ENCODE data around the gene FAM204A. TPM values are rescaled to one million over a fixed set of nuclear protein-coding genes. Genes with fewer than 3 reads are reported as not detected.

Gene FAM204A
- total and polyA plus RNA-seq, 5 experiments from 2014 or later: 63.8 to 152 (median 86.4) TPM

- POLR2A ChIA-PET: no interaction called here
- ATAC-seq (no peak), DNase-seq (no peak)
- peaks cover 0 to 7% (median 3%) of the 10 kb centered on the region in 9 donors for H3K9me3 Mint-ChIP-seq
- H3K27me3 Mint-ChIP-seq: peaks cover 6 to 27% (median 22%) of the 10 kb centered on the region in 5 donors
- H3K4me1 Mint-ChIP-seq: no peaks in the 10 kb centered on the region
- no peak overlapping the region for H3K4me3 Mint-ChIP-seq
- no peak overlapping the region for H3K27ac Mint-ChIP-seq
- H3K36me3 Mint-ChIP-seq: peaks cover 0 to 7% (median 0%) of the 10 kb centered on the region in 3 donors
Observed at GRCh38 chr10:118272767-118273166, 69.4 kb downstream of the FAM204A start.

DNA sequence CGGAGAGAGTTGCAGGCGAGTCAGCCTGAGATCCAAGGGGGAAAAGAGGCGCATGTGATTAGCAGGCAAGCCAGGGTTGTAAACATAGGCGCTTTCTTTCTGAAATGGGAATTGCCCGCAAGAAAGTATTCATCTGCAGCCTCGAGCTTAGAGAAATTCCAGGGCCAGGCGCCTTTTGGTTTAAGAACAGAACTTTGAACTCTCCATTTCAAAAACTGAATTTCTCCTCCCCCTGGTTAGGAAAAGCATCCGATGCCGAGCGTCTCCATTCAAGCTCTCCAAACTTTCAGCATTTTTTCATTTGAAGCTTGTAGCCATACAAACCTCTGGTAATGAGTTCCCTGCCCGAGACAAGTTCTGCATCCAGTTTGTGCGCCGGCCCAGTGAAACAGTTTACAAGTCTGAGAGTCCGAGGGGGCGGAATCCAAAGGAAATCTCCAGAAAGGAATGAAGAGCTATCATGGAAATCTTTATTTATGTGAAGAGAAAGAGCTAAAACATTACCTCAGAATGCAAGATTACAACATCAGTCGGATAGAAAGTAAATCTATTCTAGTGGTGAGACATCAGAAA, 69.9 kb downstream of the FAM204A start:
- Mint-ChIP-seq H3K4me1 (no peaks in the 10 kb centered on the region), H3K27ac (no peak overlapping the region), H3K9me3 (peaks cover 0 to 2% (median 0%) of the 10 kb centered on the region in 9 donors), H3K27me3 (peaks cover 6 to 32% (median 25%) of the 10 kb centered on the region in 5 donors), H3K4me3 (no peak overlapping the region), H3K36me3 (peaks cover 0 to 1% (median 0%) of the 10 kb centered on the region in 3 donors)
- POLR2A ChIA-PET: no interaction called here
- DNase-seq (no peak), ATAC-seq (no peak)

DNA sequence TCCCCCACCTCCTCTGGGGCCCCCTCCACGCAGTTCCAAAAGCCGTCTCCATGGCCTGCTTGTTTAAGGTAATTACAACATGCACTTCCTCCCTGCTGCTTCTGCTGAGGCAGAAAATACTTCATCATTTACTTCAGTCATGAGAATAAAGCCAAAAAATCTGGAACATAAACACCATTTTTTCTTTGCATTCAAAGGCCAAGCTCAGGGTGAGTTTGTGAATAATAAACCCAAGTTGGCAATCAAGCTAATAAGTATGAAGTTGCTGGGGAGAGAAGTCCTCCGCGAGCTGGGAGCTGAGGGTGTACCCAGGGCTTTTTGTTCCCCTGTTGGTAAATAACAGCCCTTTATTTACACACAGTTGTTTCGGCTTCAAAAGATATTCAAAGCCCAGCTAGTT, 70.5 kb downstream of the FAM204A start:
- no peak overlapping the region for H3K4me3 Mint-ChIP-seq
- POLR2A ChIA-PET: no interaction called here
- H3K27ac Mint-ChIP-seq: no peak overlapping the region
- H3K4me1 Mint-ChIP-seq: no peaks in the 10 kb centered on the region
- ATAC-seq: no peak
- H3K27me3 Mint-ChIP-seq: peaks cover 7 to 36% (median 29%) of the 10 kb centered on the region in 5 donors
- no peak for DNase-seq
- H3K9me3 Mint-ChIP-seq: no peaks in the 10 kb centered on the region
- H3K36me3 Mint-ChIP-seq: no peaks in the 10 kb centered on the region

DNA sequence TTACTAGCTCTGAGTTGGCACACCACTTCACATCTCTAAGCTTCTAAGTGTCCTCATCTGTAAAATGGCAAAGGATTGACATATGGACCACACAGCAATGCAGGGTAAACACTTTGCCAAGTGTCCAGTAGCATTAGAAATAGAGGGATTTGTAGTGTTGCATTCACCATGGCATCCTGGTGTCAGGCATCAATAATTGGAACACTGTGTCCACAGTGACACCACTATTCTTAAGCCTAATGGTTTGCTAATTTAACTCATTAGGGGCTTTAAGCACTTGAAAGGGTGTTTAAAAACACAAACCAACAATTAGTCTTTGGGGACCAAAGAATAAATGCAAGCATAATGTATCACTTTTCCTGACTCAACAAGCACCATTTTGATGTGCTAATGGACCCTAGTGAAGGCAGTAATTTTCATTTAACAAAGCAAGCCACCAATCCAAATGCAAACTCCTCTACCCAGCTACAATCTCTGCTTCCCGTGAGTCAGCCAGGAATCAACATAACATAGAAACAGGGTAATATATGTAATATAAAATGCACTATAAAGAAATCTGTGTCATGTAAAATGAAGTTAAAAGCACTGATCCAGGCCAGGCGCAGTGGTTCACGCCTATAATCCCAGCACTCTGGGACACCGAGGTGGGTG, 75.9 kb downstream of the FAM204A start:
- H3K27ac Mint-ChIP-seq: no peak overlapping the region
- no peaks in the 10 kb centered on the region for H3K36me3 Mint-ChIP-seq
- DNase-seq (no peak), ATAC-seq (no peak)
- no peak overlapping the region for H3K4me3 Mint-ChIP-seq
- no peaks in the 10 kb centered on the region for H3K4me1 Mint-ChIP-seq
- POLR2A ChIA-PET: no interaction called here
- no peaks in the 10 kb centered on the region for H3K9me3 Mint-ChIP-seq
- peaks cover 20 to 70% (median 50%) of the 10 kb centered on the region in 5 donors for H3K27me3 Mint-ChIP-seq

GRCh38 chr10:118264838-118265470, 77.2 kb downstream of the FAM204A start:
- DNase-seq (no peak), ATAC-seq (no peak)
- Mint-ChIP-seq H3K4me3 (no peak overlapping the region), H3K27me3 (peaks cover 27 to 70% (median 49%) of the 10 kb centered on the region in 5 donors), H3K9me3 (no peaks in the 10 kb centered on the region), H3K4me1 (no peaks in the 10 kb centered on the region), H3K27ac (no peak overlapping the region), H3K36me3 (no peaks in the 10 kb centered on the region)
- POLR2A ChIA-PET: no interaction called here

DNA sequence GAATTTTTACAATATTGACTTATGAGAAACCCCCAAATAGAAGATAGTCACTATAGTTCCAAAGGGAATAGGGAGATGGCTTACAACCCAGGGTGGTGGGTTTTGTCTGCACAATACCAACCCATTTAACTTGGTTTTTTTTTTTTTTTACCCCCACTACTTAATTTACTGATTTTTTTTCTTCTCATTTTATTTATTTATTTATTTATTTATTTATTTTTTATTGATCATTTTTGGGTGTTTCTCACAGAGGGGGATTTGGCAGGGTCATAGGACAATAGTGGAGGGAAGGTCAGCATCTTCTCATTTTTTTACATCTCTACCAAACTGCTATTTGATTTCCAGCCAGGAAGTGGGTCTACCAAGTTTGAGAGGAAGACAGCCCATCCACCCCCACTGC, 77.9 kb downstream of the FAM204A start:
- DNase-seq (no peak), ATAC-seq (no peak)
- H3K4me3 Mint-ChIP-seq: no peak overlapping the region
- H3K27me3 Mint-ChIP-seq: peaks cover 32 to 77% (median 47%) of the 10 kb centered on the region in 5 donors
- POLR2A ChIA-PET: interaction anchor here (0.6 kb wide), 1 partner anchor 1106 kb away, joined by 3 read pairs; no protein-coding TSS in a partner anchor
- no peaks in the 10 kb centered on the region for H3K36me3 Mint-ChIP-seq
- H3K27ac Mint-ChIP-seq: no peak overlapping the region
- no peaks in the 10 kb centered on the region for H3K9me3 Mint-ChIP-seq
- no peaks in the 10 kb centered on the region for H3K4me1 Mint-ChIP-seq

GRCh38 chr10:118262538-118262937, 79.6 kb downstream of the FAM204A start:
- Mint-ChIP-seq H3K9me3 (no peaks in the 10 kb centered on the region), H3K36me3 (no peaks in the 10 kb centered on the region), H3K4me1 (no peaks in the 10 kb centered on the region), H3K27ac (no peak overlapping the region), H3K4me3 (no peak overlapping the region), H3K27me3 (peaks cover 30 to 72% (median 35%) of the 10 kb centered on the region in 5 donors)
- ATAC-seq (no peak), DNase-seq (no peak)
- POLR2A ChIA-PET: no interaction called here

- Mint-ChIP-seq H3K36me3 (no peaks in the 10 kb centered on the region), H3K27ac (no peak overlapping the region), H3K4me1 (no peaks in the 10 kb centered on the region), H3K9me3 (no peaks in the 10 kb centered on the region), H3K4me3 (no peak overlapping the region), H3K27me3 (peaks cover 30 to 72% (median 36%) of the 10 kb centered on the region in 5 donors)
- POLR2A ChIA-PET: no interaction called here
- ATAC-seq (peak in 1 of 2 donors; percentile 40), DNase-seq (no peak)
Observed at GRCh38 chr10:118259288-118259906, 82.7 kb downstream of the FAM204A start.

DNA sequence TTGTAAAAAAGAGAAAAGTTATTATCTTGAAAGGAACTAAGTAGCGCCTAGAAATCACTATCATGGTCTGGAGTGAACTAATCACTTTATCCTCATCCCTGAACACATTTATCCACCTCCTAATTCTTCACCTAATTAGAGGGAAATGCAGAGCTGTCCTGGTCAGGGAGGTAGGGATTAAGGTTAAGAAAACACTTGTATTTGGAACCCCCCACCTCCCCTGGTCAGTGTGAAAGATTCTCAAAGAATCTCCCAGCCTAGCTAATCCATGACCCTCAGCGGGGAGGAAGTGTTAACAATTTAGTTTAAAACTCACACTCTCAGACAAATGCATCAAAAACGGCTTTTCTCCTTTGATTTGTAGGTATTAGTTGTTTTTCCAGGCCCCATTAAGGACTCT, 83.8 kb downstream of the FAM204A start:
- Mint-ChIP-seq H3K9me3 (no peaks in the 10 kb centered on the region), H3K36me3 (no peaks in the 10 kb centered on the region), H3K27me3 (peaks cover 36 to 69% (median 39%) of the 10 kb centered on the region in 5 donors), H3K4me1 (no peaks in the 10 kb centered on the region), H3K27ac (no peak overlapping the region), H3K4me3 (no peak overlapping the region)
- POLR2A ChIA-PET: no interaction called here
- DNase-seq: no peak
- ATAC-seq: no peak

DNA sequence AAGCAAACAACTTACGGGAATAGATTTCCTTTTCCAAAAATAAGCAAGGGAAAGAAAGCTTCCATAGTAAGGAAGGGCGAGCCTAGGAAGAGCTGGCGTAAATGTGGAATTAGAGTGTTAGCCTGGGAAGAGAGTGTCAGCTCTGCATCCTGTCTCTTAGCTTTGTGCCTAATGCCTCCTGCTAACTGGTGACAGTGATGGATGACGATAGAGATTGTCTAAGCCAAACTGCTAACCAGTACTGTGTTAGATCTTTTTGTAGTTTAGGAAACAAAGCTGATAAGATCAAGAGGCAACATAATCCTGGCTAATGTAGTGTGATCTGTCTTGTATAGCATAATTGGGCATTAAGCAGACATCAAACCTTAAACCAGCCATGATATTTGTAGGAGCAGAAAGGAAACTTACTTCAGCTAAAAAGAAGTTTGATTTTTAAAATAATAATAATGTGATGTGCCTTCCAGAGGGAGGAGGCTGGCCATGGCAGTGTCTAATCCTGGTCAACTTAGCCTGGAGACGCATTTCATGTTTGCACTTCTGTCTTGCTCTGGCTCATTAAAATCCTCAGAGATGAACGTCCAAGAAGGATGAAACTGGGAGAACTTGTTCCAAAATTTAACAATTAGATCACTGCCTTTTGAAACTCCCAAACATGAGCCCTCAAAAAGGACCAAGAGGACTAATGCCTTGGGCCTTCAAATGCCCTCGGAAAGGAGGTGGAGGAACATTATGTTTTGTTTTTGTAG, 85.1 kb downstream of the FAM204A start:
- Mint-ChIP-seq H3K27me3 (peaks cover 31 to 56% (median 40%) of the 10 kb centered on the region in 5 donors), H3K4me1 (no peaks in the 10 kb centered on the region), H3K9me3 (no peaks in the 10 kb centered on the region), H3K27ac (no peak overlapping the region), H3K4me3 (no peak overlapping the region), H3K36me3 (no peaks in the 10 kb centered on the region)
- ATAC-seq (no peak), DNase-seq (no peak)
- POLR2A ChIA-PET: no interaction called here

DNA sequence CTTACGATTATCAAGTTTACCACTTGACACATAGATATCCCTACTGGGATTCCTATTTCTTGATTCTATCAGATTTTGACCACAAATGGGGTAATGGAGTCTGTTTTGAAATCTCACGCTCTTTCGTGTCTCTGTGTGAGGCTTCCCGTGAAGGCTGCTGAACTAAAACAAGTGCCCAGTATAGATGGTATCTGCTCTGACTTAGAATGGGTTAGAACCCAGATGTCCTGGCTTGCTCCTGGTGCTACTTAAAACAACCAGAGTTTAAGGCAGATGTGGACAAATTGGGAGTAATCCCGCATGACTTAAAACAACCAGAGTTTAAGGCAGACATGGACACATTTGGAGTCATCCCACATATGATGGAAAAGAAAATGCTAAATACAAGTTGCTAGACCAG, 85.9 kb downstream of the FAM204A start:
- no peaks in the 10 kb centered on the region for H3K9me3 Mint-ChIP-seq

DNA sequence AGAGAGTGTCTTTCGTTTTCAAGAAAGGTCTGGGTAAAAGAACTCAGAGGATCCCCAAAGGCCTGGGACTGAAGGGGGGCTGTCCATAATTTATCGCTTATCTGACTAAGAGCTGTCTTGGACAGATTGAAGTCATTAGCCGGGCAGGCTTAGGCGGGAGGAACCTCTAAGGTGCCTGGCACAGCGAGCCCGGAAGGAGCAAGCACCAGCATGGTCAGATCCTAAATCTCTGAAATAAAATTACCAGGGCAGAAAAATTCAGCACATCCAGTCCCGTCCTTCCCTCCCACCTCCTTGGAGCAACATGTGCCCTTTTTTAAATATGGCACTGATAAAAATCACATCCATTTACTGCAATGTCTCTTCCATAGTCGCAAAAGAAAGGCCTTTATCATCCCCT, 86.8 kb downstream of the FAM204A start:
- H3K27me3 Mint-ChIP-seq: peaks cover 19 to 56% (median 39%) of the 10 kb centered on the region in 5 donors
- H3K27ac Mint-ChIP-seq: no peak overlapping the region
- H3K4me1 Mint-ChIP-seq: no peaks in the 10 kb centered on the region
- DNase-seq: no peak
- no peaks in the 10 kb centered on the region for H3K9me3 Mint-ChIP-seq
- ATAC-seq: no peak
- POLR2A ChIA-PET: no interaction called here
- H3K36me3 Mint-ChIP-seq: no peaks in the 10 kb centered on the region
- H3K4me3 Mint-ChIP-seq: no peak overlapping the region

More for the DNA sequence above, 85.9 kb downstream of the FAM204A start:
- peaks cover 26 to 54% (median 39%) of the 10 kb centered on the region in 5 donors for H3K27me3 Mint-ChIP-seq
- H3K27ac Mint-ChIP-seq: no peak overlapping the region
- no peak for DNase-seq
- ATAC-seq: no peak
- H3K36me3 Mint-ChIP-seq: no peaks in the 10 kb centered on the region
- H3K4me1 Mint-ChIP-seq: no peaks in the 10 kb centered on the region
- POLR2A ChIA-PET: no interaction called here
- no peak overlapping the region for H3K4me3 Mint-ChIP-seq

Measured in naive thymus-derived CD8-positive, alpha-beta T cell (primary cell).